Stimulated activated CD4-positive, alpha-beta T cell treated with anti-CD3 and anti-CD28 coated beads, TNF-alpha, amount 100 ng/mL, for 1 hour (primary cell): Measurements from ENCODE around the gene CDC34.
"Not testable (repeated sequence)": the region's sequence is repeated elsewhere in the genome, so short reads cannot be mapped to it uniquely, and the experiment has no call there.

ENCODE experiments used
- DNase-seq, 3 donors: peaks; one replicate each; pipeline ENCODE4 v3.0.0-alpha.2; 2020; ENCODE audit warnings: low read depth in 3 of 3, low spot score in 1 of 3

The CDC34 gene

DNA sequence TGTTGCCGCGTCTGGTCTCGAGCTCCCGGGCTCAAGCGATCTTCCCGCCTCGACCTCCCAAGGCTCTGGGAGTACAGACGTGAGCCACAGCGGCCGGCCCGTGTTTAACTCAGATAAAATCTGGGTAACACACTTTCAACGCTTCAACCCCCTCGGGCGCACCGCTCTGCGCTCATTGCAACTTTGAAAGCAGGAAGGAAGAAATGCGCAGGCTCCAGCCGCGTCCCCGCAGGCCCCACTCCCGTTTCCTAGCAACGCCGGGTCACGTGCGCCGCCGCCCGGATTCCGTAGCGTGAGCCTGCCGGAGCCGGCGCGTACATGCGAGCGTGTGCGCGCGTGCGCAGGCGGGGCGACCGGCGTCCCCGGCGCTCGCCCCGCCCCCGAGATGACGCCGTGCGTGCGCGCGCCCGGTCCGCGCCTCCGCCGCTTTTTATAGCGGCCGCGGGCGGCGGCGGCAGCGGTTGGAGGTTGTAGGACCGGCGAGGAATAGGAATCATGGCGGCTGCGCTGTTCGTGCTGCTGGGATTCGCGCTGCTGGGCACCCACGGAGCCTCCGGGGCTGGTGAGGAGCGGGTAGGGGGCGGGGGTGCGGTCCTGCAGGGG, 40.7 kb downstream of the CDC34 start, which contains the start of gene BSG:
Gene BSG, plus strand, starts transcription at position 457 of the 603 bp plus-strand sequence. Its CDS starts 39 bp downstream, at position 496.
- peak; percentile 94 to 96 (median 96) for DNase-seq

DNA sequence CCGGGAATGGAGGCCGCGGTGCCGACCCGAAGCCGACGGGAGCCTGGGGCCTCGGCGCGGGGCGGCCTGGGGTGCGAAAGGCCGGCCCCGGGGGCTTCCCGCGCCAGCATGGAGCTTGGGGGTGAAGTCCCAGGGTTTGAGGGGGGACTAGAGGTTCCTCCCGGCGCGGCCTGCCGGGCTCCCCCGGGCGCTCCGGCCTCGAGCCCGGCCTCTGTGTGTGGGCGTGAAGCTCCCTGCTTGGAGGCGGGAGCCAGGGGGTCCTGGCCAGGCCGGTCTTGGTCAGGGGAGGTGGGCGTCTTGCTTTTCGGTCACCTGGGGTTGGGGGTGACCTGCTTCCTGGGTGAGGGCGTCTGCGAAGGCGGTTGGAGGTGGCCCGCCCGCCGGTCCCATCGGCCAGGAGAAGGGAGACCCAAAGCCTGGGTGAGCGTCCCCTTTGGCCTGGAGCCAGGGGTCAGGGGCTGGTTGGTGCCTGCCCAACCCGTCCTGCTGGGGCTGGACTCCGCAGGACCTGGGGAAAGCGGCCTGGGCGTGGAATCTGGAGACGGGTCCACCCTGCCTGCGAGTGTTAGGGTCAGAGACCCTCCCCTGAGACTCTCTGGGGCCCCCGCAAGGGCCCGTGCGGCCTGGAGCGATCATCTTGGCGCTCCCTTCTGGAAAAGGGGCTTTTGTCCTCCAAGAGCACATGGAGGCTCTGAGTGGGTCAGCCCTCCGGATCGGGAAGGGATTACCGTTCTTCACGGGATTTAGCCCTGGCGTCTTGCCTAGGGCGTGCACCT, 41.4 kb downstream of the CDC34 start:
- DNase-seq = no peak

DNA sequence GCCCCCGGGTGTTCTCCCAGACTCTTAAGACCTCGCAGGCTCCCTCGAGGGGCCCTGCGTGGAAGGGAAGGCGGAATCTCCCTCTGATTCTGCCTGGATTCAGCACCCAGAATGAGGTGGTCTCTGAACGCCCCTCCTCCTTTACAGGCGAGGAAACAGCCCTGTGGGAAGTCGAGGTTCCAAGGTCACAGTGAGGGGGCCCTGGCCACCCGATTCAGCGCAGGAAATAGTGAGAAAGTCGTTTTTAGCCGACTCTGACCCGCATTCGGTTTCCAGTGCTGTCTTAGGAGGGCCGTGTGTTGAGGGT, 41.9 kb downstream of the CDC34 start:
- DNase-seq = no peak

DNA sequence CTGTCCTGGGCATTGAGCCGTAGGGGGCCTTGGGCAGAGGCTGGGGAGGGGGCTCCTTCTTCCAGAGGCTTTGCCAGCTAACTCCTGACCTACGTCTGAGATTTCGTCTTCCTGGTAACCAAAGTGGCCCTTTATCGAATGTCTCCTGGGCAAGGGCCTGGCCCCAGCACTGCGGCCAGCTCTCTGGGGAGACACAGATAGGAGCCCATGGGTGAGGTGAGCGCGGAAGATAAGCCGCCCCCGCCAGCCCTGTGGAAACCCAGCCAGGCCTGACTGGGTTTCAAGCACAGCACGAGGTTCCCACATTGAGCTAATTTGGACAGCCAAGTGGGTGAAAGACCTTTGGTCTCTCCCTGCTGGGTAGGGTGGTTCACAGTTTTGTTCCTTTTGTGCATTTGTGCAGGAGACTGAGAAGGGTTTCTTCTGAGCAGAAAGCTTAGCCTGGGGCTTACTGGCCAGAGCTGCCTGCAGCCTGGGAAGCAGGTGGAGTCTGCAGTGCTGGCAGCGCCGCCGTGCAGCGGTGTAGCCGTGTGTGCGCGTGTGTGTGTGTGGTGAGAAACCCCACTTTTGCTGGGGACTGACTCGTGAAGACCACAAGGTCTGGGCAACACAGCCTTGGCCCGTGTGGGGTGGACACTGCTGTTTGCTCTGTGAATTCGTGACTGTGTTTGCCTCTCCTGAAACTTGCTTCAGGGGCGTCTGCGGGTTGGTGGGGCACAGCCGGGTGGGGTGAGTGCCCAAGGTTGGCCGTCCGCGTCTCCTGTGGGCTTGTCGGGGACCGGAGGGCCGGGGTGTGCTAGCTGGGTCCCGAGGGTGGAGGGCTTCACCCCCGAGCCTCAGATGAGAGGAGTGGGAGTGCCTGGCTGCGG, 43.3 kb downstream of the CDC34 start:
- no peak for DNase-seq

DNA sequence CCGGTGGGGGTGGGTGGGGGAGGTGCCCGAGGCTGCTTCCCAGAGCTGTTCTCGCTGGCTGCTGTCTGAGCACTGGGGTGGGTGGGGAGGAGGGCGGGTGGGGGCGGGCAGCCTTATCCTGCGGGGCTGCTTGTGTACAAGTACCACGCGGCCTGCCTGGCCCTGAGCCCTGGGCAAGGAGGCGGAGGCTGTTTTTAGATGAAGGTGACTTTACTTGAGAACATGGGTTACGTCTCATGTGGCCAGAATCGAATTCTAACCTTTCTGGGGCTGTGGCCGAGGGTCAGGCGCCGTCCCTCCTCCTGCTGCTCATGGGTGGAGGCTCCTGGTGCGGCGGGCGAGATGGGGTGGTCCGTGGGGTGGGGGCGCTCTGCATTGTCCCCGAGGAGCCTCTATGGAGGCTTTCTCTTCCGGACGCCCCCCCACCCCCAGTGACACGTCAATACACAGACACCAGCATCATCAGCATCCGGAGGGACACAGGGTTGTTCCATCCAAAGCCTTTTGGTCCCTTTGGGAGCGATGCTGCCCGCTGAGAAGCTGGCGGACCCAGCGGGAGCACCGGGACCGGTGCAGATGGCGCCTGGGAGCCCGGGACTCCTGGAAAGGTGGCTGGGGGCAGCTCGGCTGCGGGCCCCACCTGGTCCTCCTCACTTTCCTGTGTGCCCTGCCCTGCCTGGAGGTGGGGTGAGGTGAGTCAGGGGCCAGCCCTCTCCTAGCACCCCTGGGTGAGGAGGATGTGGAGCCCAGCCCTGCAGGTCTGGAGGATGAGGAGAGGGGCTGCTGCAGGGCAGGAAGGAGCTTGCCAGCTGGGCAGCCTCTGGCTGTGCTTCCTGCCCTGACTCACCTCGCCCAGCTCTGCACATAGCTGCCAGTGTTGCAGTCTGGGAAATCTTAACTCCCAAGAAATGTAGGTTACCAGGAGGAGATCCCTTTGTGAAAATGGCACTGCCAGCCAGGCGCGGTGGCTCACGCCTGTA, 44.3 kb downstream of the CDC34 start:
- DNase-seq = no peak

DNA sequence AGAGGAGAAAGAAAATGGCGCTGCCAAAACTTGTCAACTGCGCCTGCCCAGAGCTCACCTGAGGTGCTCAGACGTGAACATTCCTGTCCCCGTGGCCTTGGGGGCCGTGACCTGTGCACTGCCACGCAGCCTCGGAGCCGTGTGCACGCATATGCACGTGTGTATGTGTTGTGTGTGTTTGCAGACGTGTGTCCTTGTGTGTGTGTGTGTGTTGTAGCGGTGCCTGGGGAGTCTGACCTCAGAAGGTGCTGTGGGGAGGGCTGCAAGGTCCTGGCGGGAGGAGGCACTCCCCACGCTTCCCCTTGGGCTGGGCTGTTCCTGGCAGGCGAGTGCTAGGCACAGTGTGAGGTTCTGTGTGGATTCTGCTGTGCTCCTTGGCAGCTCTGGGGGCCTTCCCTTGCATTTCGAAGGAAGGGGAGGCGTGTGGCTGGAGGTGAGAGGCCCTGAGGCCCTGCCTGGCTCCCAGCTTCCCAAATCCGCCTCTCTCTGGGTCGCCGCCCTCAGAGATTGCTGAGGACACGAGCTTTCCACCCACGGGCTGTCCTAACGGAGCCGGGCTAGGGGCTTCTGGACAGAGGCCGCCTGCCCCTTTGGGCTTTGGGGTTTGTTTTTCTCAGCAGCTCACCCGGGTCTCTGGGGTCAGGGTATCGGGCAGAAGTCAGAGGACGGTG, 45.3 kb downstream of the CDC34 start:
- no peak for DNase-seq

DNA sequence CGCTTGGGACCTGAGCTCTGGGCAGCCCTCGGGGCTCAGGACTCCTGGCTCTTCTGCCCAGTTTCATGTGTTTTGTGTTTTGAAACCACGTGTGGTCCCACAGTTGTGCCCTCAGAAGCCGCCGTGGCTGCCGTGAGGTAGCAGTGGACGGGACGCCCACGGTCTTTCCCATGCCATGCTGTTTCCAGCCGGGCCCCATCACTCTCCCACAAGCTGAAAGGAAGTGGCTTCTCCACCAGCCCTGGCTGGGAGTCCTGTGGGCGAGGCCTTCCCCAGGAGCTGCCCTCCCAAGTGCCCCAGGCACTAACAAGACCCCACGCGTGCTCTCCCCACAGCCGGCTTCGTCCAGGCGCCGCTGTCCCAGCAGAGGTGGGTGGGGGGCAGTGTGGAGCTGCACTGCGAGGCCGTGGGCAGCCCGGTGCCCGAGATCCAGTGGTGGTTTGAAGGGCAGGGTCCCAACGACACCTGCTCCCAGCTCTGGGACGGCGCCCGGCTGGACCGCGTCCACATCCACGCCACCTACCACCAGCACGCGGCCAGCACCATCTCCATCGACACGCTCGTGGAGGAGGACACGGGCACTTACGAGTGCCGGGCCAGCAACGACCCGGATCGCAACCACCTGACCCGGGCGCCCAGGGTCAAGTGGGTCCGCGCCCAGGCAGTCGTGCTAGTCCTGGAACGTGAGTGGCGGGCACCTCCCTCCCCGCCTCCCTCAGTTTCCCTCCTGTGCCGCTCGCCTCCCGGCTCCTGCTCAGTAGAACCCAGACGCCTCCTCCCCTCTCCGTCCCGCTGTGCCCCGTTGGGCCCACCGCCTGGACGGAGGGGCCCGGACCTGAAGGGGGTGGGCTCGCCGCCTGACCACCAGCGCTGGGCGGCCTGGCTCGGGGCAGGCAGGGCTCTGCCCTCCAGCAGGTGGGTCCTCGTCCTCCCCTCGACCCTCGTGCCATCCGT, 46.2 kb downstream of the CDC34 start:
- no peak for DNase-seq

DNA sequence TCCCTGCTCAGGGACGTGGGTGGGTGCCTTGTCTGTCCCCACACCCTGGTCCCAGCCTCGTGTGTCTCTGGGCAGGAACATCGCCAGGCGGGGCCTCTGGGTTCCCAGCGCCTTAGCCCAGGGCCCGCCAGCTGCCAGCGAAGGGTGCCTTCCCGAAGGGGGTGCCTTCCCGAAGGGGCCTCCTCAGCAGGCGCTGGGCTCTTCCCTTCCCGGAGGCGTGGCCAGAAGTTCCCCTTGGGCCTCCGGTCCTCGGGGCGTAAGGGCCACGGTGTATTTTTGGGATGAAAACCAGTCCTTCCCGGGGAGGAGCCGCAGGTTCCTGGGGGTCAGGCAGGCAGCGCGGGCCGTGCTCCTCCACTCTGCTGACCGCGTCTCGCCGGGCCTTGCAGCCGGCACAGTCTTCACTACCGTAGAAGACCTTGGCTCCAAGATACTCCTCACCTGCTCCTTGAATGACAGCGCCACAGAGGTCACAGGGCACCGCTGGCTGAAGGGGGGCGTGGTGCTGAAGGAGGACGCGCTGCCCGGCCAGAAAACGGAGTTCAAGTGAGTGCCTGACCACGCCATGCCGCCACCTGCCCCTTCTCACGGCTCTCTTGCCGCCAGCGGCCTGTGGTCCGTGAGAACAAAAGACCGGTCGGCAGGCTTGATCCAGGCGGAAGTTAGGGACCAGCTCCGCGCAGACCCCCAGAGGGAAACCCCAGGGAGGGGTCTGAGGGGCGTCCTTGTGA, 47.7 kb downstream of the CDC34 start:
- no peak for DNase-seq

DNA sequence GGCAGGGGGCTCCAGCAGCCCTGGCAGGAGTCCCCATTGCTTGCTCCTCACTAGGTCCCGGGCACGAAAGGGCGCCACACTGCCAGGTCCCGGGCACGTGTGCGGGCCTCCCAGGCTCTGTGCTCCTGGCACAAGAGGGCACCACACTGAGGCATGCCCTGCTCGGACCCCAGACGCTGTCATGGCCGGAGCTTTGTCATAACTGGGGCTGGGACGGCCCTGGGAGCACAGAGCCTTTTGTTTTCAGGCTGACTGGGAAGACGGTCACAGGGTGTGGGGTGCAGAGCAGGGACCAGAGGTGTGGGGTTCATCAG, 48.2 kb downstream of the CDC34 start:
- no peak for DNase-seq

DNA sequence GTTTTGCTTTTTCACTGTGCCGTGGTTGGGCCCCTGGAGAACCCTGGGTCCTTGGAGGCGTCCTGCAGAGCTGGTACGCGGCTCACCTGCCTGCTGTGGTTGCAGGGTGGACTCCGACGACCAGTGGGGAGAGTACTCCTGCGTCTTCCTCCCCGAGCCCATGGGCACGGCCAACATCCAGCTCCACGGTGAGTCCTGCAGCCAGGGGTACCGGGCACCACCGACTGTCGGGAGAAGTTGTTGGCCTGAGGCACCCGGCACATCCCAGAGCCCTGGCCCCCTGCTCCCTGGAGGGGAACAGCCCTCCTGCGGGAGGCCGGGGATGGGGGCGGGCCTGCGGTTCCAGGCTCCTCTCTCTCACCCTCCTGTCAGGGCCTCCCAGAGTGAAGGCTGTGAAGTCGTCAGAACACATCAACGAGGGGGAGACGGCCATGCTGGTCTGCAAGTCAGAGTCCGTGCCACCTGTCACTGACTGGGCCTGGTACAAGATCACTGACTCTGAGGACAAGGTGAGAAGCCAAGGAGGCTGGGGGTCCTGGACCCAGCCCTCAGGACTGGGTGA, 48.8 kb downstream of the CDC34 start:
- DNase-seq = no peak

DNA sequence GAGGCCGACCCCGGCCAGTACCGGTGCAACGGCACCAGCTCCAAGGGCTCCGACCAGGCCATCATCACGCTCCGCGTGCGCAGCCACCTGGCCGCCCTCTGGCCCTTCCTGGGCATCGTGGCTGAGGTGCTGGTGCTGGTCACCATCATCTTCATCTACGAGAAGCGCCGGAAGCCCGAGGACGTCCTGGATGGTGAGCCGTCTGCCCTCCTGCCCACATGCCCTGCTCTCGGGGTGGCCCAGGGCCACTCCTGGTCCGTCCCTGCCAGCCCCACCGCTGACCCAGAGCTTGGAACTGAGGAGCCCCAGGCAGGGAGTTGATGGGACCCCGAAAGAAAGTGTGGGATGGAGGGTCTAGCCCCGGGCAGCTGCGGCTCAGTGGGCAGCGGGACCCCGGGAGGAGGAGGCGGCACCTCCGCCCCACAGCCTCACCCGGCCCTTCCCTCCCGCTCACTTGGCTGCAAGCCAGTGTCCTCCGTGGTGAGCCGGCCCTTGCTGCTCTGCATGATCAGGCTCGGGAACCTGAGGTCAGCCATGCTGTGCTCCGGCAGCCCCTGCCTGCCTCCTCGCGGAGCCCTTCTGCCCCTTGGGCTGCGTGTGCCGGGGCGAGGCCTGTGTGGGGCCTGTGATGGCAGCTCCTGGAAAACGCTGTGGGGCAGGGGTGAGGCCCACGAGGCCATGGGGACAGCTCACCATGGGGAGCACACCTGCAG, 50.0 kb downstream of the CDC34 start:
- DNase-seq = no peak

DNA sequence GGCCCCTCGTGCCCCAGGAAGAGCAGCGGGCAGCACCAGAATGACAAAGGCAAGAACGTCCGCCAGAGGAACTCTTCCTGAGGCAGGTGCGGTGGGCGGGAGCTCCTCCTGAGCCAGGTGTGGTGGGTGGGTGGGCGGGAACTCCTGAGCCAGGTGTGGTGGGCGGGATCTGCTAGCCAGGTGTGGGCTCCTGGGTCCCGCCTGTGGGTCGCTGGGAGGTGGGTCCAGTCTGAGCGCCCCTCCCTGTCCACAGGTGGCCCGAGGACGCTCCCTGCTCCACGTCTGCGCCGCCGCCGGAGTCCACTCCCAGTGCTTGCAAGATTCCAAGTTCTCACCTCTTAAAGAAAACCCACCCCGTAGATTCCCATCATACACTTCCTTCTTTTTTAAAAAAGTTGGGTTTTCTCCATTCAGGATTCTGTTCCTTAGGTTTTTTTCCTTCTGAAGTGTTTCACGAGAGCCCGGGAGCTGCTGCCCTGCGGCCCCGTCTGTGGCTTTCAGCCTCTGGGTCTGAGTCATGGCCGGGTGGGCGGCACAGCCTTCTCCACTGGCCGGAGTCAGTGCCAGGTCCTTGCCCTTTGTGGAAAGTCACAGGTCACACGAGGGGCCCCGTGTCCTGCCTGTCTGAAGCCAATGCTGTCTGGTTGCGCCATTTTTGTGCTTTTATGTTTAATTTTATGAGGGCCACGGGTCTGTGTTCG, 51.1 kb downstream of the CDC34 start:
- no peak for DNase-seq

DNA sequence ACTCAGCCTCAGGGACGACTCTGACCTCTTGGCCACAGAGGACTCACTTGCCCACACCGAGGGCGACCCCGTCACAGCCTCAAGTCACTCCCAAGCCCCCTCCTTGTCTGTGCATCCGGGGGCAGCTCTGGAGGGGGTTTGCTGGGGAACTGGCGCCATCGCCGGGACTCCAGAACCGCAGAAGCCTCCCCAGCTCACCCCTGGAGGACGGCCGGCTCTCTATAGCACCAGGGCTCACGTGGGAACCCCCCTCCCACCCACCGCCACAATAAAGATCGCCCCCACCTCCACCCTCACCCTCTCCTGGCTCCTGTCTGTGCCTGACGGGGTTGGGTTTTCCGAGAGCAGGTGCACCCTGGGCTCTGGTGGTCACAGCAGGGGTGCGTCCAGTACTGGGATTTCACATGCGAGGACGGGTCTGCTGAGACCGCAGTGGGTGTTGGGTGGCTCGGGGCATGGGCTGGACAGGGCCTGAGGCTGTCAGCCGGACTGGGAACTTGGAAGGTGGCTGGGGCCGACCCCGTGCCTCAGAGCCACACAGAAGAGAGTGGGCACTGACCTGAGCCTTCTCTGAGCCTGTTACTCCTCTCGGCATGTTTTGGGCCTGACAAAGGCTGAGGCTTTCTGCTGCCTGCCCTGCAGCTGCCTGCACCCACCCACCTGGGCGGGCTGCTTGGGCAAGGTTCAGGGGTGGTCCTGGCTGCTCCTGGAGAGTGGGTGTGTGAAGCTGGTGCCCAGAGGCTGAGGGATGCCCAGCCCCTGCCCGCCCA, 51.8 kb downstream of the CDC34 start:
- no peak for DNase-seq

DNA sequence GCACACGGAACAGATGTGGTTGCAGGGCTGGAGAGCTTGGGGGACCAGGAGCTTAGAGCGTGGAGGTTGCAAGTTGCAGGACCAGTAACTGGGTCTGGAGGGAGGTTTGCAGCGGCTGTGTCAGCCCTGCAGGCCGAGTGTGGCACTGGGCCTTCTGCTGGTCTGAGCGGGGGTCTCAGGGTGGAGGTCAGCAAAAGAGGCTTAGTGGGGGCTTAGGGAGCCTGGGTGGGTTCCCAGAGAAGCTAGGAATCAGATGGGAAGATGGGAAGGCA, 52.3 kb downstream of the CDC34 start:
- DNase-seq = no peak

DNA sequence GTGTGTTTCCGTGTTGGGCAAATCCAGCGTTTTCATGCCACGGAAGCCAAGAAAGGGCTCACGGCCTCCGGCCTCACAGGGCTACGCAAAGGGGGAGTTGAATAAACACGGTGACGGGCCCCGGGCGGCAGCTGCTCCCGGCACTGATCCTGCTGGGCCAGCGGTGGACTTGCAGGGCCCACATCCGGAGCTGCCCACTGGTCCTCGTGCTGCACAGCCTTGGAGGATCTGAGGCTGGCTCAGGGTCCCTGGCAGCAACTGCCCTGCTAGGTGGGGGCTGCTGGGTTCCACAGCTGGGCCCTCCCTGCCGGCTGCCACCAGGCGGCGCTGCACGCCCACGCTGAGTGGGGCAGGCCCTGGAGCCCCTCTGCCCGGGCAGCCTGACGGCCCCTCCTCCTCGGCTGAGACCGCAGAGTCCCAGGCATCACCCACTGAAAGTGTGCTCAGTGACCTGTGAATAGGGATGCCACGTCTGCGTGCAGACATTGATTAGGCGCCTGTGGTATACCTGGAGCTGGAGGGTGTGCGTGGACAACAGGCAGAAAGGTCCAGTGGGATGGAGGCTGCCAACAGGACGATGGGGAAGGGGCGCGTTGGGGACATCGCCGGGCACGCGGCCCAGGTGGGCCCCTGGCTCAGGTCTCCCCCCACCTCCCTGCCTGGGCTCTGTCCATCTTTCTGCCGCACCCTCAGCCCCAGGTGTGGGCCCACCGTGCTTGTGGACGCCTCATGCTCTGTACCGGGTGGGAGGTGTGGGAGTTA, 52.9 kb downstream of the CDC34 start:
- peak; percentile 30 to 57 (median 32) for DNase-seq

DNA sequence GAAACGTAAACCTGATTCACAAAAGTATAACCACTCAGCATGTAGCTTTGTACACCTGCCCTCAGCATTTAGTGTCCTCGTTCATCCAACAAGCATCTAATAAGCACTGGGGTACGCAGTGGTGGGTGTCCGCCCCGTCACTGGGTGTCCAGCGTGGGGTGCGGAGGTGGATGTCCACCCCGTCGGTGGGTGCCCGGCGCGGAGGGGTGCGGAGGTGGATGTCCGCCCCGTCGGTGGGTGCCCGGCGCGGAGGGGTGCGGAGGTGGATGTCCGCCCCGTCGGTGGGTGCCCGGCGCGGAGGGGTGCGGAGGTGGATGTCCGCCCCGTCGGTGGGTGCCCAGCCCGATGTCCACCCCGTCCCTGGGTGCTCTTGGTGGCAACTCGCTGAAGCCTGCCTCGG, 53.6 kb downstream of the CDC34 start:
- not testable (repeated sequence) for DNase-seq
